IPS-18c (cell line): ENCODE results near the gene PCGF6.

Source experiments
- H3K4me3 ChIP-seq: 2 replicates; pipeline ENCODE4 v1.7.0; 2013; ENCODE audit warnings: low read depth, mild to moderate bottlenecking, low read length, moderate library complexity; ENCODE audit not compliant: insufficient read depth
- H3K9me3 ChIP-seq: one replicate; pipeline ENCODE4 v1.6.1; 2013; ENCODE audit warnings: mild to moderate bottlenecking, low read length, moderate library complexity; ENCODE audit not compliant: control insufficient read depth, insufficient read depth

Gene PCGF6

GRCh38 chr10:103350175-103350516 lies 794 bp downstream of the PCGF6 start:
- no peaks in the 10 kb centered on the region for H3K9me3 ChIP-seq
- H3K4me3 ChIP-seq = peak overlapping the region; percentile 84

DNA sequence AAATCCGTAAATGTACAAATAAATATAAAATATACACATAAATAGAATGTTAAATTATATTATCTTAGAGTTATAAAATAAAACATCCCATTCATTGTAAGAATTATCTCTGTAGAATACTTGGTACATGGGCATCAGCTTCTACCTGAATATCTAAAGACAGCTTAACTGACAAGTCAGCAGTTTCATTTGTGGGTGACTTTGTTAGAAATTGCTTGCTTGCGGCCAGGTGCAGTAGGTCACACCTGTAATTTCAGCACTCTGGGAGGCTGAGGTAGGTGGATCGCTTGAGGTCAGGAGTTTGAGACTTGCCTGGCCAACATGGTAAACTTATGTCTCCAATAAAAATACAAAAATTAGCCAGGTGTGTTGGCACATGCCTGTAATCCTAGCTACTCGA lies 14.6 kb downstream of the PCGF6 start:
- Histone ChIP-seq H3K9me3 (no peaks in the 10 kb centered on the region), H3K4me3 (no peak overlapping the region)

DNA sequence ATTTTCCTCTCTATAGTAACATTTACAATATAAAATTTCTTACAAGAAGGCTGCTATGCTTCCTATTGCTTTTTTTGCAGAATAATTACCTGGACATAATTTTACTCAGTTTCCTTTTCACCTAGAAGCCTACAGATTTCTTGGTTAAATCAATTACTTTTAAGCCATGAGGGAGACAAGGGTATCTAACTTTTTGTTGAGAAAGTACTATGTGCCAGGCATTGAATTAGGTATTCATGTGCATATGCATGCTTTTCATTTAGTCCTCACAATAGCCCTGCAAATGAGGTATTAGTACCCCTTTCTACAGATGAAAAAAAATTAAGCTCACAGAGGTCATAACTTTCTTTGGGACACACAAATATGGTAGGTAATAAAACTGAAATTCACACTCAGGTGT lies 16.4 kb downstream of the PCGF6 start:
- Histone ChIP-seq H3K9me3 (no peaks in the 10 kb centered on the region), H3K4me3 (no peak overlapping the region)

DNA sequence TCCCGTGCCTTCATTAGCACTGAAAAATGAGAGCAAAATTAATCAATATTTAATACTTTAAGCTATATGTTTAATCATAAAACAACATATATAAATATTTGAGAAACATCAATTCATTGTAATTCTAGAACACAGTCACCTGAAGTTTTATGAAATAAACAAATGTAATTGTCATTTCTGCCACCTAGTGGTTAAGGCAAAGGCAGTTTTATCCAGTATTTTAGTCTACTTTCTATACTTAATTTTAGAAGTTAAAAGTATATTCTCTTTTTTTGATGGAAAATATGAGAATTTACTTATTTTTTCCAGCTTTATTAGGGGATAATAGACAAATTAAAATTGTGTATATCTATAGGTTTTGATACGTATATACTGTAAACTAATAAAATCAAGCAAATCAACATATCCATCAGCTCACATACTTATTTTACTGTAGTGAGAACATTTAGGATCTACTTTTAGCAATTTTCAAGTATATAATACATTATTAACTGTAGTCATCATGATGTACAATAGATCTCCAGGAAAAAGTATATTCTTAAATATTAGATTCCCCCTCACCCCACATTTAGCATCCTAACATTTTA lies 16.9 kb downstream of the PCGF6 start:
- no peaks in the 10 kb centered on the region for H3K9me3 ChIP-seq
- H3K4me3 ChIP-seq = no peak overlapping the region

- Histone ChIP-seq H3K4me3 (no peak overlapping the region), H3K9me3 (no peaks in the 10 kb centered on the region)
Measured at GRCh38 chr10:103327906-103328305, 23.0 kb downstream of the PCGF6 start.

- no peaks in the 10 kb centered on the region for H3K9me3 ChIP-seq
- H3K4me3 ChIP-seq = no peak overlapping the region
Measured at GRCh38 chr10:103316087-103316486, 34.9 kb downstream of the PCGF6 start.

DNA sequence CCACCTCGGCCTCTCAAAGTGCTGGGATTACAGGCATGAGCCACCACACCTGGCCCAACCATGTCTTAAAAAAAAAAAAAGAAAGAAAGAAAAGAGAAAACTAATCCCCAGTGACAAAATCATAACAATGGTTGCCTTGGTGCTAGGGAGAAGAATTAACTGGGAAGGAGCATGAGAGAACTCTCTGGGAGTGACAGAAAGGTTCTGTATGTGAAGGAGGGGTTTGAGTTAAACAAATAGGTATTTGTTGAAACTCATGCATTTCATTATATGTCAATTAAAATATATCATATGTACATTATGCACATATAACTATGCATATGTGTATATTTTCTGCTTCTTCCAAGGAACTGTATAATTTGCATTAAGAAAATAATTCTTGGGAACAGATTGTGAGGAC lies 40.7 kb downstream of the PCGF6 start:
- Histone ChIP-seq H3K9me3 (no peaks in the 10 kb centered on the region), H3K4me3 (no peak overlapping the region)

GRCh38 chr10:103307594-103307993 lies 43.3 kb downstream of the PCGF6 start:
- H3K9me3 ChIP-seq = no peaks in the 10 kb centered on the region

GRCh38 chr10:103295374-103296015 lies 55.4 kb downstream of the PCGF6 start:
- H3K4me3 ChIP-seq = no peak overlapping the region

More at GRCh38 chr10:103307594-103307993, 43.3 kb downstream of the PCGF6 start:
- no peak overlapping the region for H3K4me3 ChIP-seq

GRCh38 chr10:103291588-103291987 lies 59.4 kb downstream of the PCGF6 start:
- no peaks in the 10 kb centered on the region for H3K9me3 ChIP-seq
- H3K4me3 ChIP-seq = no peak overlapping the region

More at GRCh38 chr10:103295374-103296015, 55.4 kb downstream of the PCGF6 start:
- no peaks in the 10 kb centered on the region for H3K9me3 ChIP-seq

- H3K4me3 ChIP-seq = no peak overlapping the region
- no peaks in the 10 kb centered on the region for H3K9me3 ChIP-seq
Measured at GRCh38 chr10:103287992-103288391, 62.9 kb downstream of the PCGF6 start.

DNA sequence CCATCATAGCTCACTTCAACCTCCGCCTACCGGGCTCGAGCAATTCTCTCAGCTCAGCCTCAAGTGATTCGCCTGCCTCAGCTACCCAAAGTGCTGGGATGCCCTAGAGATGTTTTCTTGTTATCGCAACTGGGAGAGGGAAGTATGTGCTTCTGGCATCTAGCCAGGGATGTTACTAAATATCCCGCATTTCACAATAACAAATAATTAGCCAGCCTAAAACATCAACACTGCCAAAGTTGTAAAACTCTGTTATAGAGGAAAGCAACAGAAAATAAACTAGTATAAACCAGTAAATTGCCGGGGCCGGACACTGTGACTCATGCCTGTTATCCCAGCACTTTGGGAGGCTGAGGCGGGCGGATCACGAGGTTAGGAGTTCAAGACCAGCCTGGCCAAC lies 66.8 kb downstream of the PCGF6 start:
- Histone ChIP-seq H3K9me3 (no peaks in the 10 kb centered on the region), H3K4me3 (no peak overlapping the region)

- no peak overlapping the region for H3K4me3 ChIP-seq
- H3K9me3 ChIP-seq = no peaks in the 10 kb centered on the region
Measured at GRCh38 chr10:103282961-103283360, 68.0 kb downstream of the PCGF6 start.

DNA sequence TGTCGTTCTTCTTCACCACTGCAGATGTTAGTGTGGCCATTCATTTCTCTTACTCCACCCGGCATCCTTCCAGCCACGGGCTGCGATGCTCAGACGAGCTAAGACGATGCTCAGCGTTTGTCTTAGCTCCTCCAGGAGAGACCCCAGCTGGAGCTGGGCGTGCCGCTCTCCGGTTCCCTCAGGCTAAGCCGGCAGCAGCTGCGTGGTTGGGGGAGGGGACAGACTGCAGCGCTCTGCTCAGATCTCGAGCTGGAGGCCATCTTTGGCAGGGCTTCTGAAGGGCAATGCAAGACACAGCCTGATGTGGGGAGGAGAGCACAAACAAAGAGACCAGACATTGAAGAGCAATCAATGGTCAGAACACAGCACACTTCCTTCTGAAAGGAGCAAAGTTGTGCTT lies 69.2 kb downstream of the PCGF6 start:
- Histone ChIP-seq H3K9me3 (no peaks in the 10 kb centered on the region), H3K4me3 (no peak overlapping the region; the same call in 1 of the 2 replicates)

DNA sequence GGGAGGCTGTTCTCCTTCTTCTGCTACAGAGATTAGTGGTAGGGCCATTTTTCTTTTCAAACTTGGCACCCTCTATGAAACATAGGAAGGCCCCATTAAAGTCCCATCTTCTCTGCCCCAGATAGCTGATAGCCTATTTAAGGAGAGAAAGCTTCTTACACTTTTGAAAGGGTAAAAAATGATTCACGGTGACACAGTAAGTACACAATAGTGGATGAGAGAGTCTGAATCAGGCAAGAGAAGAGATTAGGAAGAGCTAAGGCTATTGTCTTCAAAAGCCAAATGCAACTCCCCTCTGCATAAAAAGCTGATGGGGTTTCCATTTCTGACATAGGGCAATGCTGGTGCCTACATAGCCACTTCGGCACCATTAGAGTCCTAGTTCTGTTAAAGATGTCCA lies 70.4 kb downstream of the PCGF6 start:
- no peak overlapping the region for H3K4me3 ChIP-seq
- H3K9me3 ChIP-seq = no peaks in the 10 kb centered on the region

DNA sequence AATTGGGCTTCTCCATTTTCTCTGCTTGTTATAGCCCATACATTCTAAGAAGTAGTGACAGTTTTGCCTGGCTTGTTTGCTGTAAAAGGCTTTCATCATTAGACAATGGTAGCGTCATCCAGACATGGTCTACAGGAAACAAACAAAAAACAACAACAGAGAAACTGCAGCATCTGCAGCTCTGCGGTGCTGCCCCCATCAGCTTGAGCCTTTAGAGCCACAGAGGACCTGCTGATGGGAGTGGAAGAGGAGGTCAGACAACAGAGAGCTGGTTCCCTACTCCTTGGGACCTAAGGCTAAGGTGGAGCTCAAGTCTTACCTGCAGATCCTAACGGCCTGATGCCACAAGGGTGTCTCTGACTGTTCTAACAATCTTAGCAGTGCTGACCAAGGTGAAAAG lies 70.9 kb downstream of the PCGF6 start:
- no peak overlapping the region for H3K4me3 ChIP-seq
- no peaks in the 10 kb centered on the region for H3K9me3 ChIP-seq

GRCh38 chr10:103278862-103279298 lies 72.1 kb downstream of the PCGF6 start:
- no peaks in the 10 kb centered on the region for H3K9me3 ChIP-seq

GRCh38 chr10:103278537-103278823 lies 72.5 kb downstream of the PCGF6 start:
- no peaks in the 10 kb centered on the region for H3K9me3 ChIP-seq
- H3K4me3 ChIP-seq = peak overlapping the region; percentile 68; the same call in 1 of the 2 replicates

More at GRCh38 chr10:103278862-103279298, 72.1 kb downstream of the PCGF6 start:
- H3K4me3 ChIP-seq = peak overlapping the region; percentile 68; the same call in 1 of the 2 replicates
